GM19452 (cell line): ENCODE results near the gene RIPPLY1.

Experiments used
- ATAC-seq: cut with Tn5 transposase; IDR thresholded peaks from one replicate; pipeline ENCODE4 v1.9.1; 2021; ENCODE audit not compliant: unreplicated experiment

The RIPPLY1 gene

GRCh38 chrX:106862972-106863688 is 40.0 kb downstream of the RIPPLY1 start:
- ATAC-seq, result no peak
